ENCODE data around the gene ERP44.

Gene ERP44

DNA sequence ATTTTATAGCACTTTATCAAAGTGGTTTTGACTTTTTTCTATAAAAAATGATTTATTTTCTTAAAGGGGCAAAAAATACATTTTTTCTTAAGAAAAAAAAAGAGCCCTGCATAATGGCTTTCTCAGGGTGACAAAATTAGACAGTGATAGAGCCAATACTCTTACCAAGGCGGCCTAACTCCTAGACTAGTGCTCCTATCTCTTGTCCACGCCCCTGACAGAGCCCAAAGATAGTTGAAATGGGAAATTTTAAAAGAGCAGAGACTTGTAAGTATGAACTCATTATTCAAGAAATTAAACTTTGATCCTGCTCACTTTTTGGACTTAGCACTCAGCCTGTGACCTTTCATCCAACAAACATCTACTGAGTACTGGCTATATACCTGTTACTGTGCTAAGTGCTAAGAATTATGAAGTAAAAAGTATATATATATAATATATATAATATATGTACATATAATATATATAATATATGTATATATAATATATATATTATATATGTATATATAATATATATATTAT, 1.4 kb upstream of the ERP44 start:
- Histone ChIP-seq H3K27me3 (ENCODE audit: insufficient read depth, poor library complexity, severe bottlenecking) (no peaks in the 10 kb centered on the region), H3K4me3 (replicated peaks; ENCODE audit: insufficient read depth, low read length) (peak overlapping the region; percentile 98), H3K27ac (replicated peaks) (peak overlapping the region; percentile 75)
- TF ChIP-seq, protein P1, sequence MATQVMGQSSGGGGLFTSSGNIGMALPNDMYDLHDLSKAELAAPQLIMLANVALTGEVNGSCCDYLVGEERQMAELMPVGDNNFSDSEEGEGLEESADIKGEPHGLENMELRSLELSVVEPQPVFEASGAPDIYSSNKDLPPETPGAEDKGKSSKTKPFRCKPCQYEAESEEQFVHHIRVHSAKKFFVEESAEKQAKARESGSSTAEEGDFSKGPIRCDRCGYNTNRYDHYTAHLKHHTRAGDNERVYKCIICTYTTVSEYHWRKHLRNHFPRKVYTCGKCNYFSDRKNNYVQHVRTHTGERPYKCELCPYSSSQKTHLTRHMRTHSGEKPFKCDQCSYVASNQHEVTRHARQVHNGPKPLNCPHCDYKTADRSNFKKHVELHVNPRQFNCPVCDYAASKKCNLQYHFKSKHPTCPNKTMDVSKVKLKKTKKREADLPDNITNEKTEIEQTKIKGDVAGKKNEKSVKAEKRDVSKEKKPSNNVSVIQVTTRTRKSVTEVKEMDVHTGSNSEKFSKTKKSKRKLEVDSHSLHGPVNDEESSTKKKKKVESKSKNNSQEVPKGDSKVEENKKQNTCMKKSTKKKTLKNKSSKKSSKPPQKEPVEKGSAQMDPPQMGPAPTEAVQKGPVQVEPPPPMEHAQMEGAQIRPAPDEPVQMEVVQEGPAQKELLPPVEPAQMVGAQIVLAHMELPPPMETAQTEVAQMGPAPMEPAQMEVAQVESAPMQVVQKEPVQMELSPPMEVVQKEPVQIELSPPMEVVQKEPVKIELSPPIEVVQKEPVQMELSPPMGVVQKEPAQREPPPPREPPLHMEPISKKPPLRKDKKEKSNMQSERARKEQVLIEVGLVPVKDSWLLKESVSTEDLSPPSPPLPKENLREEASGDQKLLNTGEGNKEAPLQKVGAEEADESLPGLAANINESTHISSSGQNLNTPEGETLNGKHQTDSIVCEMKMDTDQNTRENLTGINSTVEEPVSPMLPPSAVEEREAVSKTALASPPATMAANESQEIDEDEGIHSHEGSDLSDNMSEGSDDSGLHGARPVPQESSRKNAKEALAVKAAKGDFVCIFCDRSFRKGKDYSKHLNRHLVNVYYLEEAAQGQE (IDR thresholded peaks at IDR 0.05; ENCODE audit: insufficient replicate concordance, low read depth): no peak
- TF ChIP-seq SPI1 (IDR thresholded peaks at IDR 0.05; ENCODE audit: borderline replicate concordance, low read depth) (no peak), POLR2AphosphoS5 (IDR thresholded peaks at IDR 0.05; ENCODE audit: low read depth) (no peak), GABPA (IDR thresholded peaks at IDR 0.05; ENCODE audit: low read depth) (no peak)
- TF ChIP-seq, protein P2, sequence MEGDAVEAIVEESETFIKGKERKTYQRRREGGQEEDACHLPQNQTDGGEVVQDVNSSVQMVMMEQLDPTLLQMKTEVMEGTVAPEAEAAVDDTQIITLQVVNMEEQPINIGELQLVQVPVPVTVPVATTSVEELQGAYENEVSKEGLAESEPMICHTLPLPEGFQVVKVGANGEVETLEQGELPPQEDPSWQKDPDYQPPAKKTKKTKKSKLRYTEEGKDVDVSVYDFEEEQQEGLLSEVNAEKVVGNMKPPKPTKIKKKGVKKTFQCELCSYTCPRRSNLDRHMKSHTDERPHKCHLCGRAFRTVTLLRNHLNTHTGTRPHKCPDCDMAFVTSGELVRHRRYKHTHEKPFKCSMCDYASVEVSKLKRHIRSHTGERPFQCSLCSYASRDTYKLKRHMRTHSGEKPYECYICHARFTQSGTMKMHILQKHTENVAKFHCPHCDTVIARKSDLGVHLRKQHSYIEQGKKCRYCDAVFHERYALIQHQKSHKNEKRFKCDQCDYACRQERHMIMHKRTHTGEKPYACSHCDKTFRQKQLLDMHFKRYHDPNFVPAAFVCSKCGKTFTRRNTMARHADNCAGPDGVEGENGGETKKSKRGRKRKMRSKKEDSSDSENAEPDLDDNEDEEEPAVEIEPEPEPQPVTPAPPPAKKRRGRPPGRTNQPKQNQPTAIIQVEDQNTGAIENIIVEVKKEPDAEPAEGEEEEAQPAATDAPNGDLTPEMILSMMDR (IDR thresholded peaks at IDR 0.05; ENCODE audit: insufficient read depth, low read length): no peak
- no peak for DNase-seq (ENCODE audit: low read depth in 1 of 2, low spot score in 1 of 2)

DNA sequence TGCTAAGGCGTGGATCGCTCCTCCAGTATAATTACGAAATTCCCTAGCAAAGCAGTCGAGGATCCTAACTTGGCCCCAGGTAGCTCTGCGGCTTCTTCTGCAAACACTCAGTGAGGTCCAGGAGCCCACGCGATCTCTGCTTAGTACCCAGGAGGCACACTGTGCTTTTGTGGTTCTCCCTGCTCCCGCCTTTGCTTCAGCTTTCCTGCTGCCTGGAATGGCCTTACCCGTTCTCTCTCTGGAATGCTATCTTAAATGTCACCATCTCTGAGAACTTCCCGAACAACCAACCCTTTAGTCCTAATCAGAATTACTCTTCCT, 882 bp upstream of the ERP44 start:
- H3K27me3 ChIP-seq (ENCODE audit: insufficient read depth, poor library complexity, severe bottlenecking): no peaks in the 10 kb centered on the region
- peak; percentile 21 to 33 for DNase-seq (ENCODE audit: low read depth in 1 of 2, low spot score in 1 of 2)
- TF ChIP-seq POLR2AphosphoS5 (IDR thresholded peaks at IDR 0.05; ENCODE audit: low read depth): no peak
- TF ChIP-seq, protein P2 (IDR thresholded peaks at IDR 0.05; ENCODE audit: insufficient read depth, low read length): no peak
- no peak for TF ChIP-seq SPI1 (IDR thresholded peaks at IDR 0.05; ENCODE audit: borderline replicate concordance, low read depth)
- TF ChIP-seq, protein P1 (IDR thresholded peaks at IDR 0.05; ENCODE audit: insufficient replicate concordance, low read depth): no peak
- TF ChIP-seq GABPA (IDR thresholded peaks at IDR 0.05; ENCODE audit: low read depth): no peak
- peak overlapping the region; percentile 75 for H3K27ac ChIP-seq (replicated peaks)
- peak overlapping the region; percentile 98 for H3K4me3 ChIP-seq (replicated peaks; ENCODE audit: insufficient read depth, low read length)

DNA sequence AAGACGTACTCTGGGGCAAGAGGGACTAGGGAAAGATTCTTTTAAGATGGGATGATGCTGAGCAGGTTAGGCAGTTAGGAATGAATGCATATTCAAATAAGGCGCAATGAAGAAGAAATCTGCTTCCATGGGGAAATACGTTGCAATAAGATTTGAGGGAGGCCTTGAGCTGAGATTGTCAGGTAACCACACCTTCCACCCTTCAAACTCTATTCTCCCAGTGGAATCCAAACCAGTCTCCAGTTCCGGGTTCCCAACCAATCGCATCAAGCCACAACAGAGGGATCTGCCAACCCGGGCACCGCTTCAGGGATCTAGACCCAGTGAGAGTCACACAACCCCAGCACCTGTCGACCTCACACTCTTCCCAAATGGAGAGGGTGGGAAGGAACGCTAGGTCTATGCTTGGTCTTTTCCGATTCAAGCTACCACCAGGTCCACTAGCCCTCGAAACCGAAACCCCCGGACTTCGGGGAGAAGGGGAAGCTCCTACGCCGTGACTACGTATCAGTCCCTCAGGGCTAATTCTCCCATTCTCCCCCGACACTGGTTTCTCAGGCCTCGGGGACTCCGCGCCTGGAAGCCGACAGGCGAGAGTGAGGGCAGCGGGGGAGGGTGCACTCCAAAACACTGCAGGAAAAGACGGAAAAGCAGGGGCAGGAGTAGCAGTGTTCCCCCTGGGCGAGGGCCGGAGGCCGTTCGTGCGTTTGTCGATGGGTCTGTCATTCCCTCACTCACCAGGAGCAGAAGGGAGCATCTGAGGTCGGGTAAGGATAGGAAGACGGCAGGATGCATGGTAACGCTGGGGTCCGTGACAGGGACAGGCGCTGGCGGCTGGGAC, 534 bp downstream of the ERP44 start:
- H3K27ac ChIP-seq (replicated peaks): peak overlapping the region; percentile 75
- H3K27me3 ChIP-seq (ENCODE audit: insufficient read depth, poor library complexity, severe bottlenecking): no peaks in the 10 kb centered on the region
- DNase-seq (ENCODE audit: low read depth in 1 of 2, low spot score in 1 of 2): peak; percentile 32 to 61
- peak overlapping the region; percentile 98 for H3K4me3 ChIP-seq (replicated peaks; ENCODE audit: insufficient read depth, low read length)
- TF ChIP-seq GABPA (IDR thresholded peaks at IDR 0.05; ENCODE audit: low read depth) (no peak), POLR2AphosphoS5 (IDR thresholded peaks at IDR 0.05; ENCODE audit: low read depth) (no peak), SPI1 (IDR thresholded peaks at IDR 0.05; ENCODE audit: borderline replicate concordance, low read depth) (no peak)
- TF ChIP-seq, protein P2 (IDR thresholded peaks at IDR 0.05; ENCODE audit: insufficient read depth, low read length): no peak
- TF ChIP-seq, protein P1 (IDR thresholded peaks at IDR 0.05; ENCODE audit: insufficient replicate concordance, low read depth): no peak
